HG03025 (cell line): ENCODE measurements around the gene ACTMAP.
"Not testable (repeated sequence)": the region's sequence is repeated elsewhere in the genome, so short reads cannot be mapped to it uniquely, and the experiment has no call there.

Source experiments
- ATAC-seq: cut with Tn5 transposase; IDR thresholded peaks from one replicate; pipeline ENCODE4 v1.9.1; 2021; ENCODE audit warnings: mild to moderate bottlenecking, moderate library complexity; ENCODE audit not compliant: unreplicated experiment, low FRiP score

ACTMAP gene, protein sequence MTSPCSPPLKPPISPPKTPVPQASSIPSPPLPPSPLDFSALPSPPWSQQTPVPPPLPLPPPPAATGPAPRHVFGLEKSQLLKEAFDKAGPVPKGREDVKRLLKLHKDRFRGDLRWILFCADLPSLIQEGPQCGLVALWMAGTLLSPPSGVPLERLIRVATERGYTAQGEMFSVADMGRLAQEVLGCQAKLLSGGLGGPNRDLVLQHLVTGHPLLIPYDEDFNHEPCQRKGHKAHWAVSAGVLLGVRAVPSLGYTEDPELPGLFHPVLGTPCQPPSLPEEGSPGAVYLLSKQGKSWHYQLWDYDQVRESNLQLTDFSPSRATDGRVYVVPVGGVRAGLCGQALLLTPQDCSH

DNA sequence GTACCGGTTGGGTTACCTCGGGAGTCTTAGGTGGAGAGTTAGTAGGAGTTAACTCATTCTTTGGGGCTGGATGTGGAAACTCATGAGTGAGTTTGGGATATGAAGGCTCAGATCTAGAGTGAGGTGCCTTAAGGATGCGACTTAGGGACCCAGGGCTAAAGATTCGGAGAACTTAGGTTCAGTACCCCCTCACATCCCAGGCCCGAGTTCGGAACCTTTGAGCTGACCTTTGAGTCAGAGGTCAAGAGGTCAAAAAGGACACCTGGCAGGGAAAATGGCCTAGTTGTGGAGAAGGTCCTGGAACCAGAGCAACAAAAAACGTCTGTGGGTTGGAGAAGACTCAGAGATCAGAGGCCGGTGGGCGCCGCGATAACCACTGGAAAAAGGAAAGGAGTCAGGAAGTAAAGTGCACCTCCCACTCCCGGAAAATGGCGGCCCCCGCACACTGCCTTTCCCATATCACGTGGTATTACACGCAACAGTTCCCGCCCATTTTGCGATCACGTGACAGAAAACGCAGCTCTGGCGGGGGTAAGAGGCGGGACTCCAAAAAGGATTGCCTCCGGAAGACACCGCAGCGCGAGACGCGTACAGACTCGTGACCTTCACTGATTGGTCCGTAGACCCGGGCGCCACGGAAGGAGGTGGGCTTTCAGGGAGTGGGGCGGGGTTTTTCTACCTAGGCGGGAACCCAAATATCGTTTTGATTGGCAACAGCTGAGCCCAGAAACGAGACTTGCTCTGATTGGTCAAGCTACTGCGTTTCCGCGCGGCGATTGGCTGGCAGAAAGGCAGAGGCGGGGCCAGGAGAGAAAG is at the start of gene ACTMAP:
TSS of gene ACTMAP (minus strand) at position 420 of the 816 bp plus-strand sequence. CDS start 674 bp downstream, outside the sequence.
- ATAC-seq, result peak; percentile 82

DNA sequence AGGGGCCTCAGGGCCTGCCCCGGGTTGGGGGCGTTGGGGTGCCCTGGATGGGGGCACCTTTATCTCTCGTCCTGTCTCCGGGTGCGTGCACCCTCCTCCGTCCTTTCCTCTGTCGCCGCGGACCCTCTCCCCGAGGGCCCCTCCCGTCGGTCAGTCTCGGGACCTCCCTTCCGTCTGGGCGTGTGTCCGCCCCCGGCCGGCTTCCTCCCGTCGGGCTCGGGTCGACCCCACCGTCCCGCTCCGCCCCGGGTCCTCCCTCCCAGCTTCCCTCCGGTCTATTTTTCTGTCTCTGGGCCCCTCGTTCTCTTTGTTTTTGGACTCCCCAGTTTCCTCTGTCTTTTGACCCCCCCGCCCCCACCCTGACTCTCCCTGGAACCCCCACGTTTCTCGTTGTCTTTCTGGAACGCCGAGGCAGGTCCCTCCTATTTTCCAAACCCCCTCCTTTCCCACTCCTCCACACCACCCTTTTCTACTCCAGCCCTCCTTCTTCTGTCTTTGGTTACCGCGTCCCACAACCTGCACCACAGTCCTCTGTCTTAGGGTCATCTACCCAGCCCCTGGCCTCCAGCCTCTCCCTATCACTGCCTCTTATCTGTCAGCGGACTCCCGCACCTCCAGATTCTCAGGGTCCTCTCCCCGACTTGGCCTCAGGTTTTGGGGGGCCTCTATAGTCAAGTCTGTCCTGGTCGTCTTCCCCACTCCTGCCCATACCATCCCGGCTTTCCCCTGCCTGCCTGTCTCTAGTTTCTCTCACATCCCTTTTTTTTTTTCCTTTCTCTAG is 49.5 kb upstream of the ACTMAP start:
- no peak for ATAC-seq

DNA sequence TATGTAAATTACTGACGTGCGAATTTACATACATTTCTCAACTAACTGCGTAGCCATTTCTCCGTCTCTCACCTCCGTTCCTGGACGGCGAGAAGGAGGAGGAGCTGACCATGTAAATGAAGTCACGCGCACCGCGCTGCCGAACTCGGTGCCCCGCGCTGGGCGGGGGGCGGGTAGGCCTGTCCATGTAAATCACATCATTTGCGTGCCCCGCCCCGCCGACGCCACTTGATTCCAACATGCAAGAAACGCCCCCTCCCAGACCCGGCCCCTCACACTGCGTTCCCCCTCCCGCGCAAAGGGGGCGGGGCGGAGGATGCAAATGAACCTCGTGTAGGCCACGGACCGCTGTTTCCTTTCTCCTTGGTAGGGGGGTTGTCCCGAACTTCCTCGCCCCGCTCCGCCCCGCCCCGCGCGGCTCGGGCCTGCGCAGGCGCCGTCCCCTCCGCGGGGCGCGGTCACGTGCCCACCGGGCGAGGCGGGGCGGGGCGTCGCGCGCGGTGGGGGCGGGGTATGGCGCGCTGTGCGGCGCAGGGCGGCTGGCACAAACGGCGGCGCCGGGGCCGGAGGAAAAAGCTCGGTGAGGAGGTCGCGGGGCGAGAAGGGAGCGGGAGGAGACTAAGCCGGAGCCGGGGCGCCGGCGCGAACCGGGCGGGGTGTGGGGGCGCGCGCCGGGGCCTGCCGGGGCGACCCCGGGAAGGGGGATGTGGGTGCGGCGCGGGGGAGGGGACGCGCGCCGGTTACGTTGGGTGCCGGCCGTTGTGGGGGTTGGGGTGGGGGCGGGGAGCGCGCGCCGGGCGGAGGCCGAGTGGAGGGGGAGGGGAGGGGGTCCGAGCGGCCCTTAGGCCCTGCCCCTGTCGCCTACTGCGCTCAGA is 48.6 kb upstream of the ACTMAP start, which contains the start of gene EGLN2:
TSS of gene EGLN2 (plus strand) at position 509 of the 875 bp plus-strand sequence. CDS start 1,382 bp downstream, outside the sequence.
- ATAC-seq, result peak; percentile 69

DNA sequence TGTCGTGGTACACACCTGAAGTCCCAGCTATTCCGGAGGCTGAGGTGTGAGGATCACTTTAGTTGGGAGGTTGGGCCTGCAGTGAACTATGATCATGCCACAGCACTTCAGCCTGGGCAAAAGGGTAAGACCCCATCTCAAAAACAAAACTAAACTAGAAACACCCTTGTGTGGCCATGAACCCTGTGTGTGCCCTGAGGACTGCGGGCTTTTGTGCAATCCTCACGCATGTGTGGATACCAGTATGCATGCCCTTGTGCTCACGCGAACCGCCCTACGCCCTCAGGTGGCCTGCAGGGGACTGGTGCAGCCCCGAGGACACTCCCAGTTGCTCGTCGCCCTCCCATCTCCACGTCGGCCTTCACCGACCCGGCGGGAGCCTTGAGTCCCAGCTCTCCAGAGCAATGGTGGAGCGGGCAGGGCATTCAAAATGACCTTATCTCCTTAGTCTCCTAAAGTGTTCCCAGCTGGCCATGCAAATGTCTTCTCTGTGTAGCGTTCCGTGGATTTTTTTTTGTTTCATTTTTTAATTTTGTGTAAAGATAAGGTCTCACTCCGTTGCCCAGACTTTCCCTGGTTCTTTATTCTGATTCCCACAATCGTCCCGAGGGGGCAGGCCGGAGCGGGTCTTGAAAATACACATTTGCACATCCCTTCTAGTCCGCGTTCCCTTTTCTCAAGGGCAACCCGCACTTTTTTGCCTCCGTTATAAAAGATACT is 47.8 kb upstream of the ACTMAP start:
- ATAC-seq, result peak; percentile 9

DNA sequence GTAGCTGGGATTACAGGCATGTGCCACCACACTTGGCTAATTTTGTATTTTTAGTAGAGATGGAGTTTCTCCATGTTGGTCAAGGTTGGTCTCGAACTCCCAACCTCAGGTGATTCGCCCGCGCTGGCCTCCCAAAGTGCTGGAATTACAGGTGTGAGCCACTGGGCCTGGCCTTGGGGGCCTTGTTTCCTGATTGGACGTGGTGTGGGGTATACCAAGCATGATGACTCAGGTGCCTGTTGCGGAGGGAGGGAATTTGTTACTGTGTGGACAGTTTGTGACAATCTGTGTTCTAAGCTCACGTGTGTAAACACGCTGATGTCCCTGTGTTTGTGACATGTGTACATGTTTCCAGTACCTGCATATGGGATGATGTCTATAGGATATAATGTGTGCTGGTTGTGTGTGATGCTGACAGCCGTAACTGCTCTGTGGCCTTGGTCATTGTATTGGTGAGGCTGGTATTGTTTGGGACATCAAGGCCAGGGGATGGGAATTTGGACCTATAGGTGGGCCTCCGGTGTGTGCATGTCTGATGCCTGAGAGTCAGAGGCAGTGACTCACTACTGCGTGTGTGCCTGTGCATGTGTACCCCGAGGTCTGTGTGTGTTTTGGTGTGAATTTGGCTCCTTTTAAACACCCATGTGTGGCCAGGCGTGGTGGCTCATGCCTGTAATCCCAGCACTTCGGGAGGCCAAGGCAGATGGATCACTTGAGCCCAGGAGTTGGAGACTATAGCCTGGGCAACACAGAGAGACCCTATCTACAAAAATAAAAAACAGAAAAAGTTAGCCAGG is 47.1 kb upstream of the ACTMAP start:
- ATAC-seq, result no peak

DNA sequence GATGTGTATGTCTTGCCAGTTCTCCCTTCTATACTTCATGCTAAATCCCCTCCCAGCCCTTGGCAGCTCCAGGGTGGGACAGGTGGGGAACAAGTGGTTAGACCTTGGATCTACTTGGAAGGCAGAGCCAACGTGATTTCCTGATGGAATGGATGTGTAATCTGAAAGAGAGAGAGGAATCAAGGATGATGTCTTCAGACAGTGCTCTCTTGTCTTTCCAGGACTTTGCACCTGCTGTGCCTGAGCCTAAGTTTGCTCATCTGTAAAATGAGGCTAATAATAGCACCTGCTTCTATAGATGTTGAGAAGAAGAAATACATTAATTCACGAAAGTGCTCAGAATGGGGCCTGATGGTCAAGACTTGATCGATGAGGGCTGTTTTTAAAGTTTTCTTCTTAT is 41.7 kb upstream of the ACTMAP start:
- ATAC-seq, result no peak

DNA sequence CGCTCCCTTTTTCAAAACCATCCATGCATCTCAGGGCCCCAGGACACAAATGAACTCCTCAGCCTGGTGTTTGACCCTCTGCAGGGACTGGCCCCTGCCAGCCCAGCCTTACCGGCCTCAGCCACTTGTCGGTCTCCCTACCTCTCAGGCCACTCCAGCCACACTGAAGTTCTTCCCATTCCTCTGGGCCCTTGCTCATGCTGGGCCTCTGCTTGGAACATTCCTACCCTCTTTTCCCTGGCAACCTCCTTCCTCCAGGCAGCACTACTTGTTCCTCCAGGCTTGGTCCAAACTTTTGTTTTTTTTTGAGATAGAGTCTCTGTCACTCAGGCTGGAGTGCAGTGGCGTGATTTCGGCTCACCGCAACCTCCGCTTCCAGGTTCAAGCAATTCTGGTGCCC is 41.1 kb upstream of the ACTMAP start:
- ATAC-seq, result no peak

DNA sequence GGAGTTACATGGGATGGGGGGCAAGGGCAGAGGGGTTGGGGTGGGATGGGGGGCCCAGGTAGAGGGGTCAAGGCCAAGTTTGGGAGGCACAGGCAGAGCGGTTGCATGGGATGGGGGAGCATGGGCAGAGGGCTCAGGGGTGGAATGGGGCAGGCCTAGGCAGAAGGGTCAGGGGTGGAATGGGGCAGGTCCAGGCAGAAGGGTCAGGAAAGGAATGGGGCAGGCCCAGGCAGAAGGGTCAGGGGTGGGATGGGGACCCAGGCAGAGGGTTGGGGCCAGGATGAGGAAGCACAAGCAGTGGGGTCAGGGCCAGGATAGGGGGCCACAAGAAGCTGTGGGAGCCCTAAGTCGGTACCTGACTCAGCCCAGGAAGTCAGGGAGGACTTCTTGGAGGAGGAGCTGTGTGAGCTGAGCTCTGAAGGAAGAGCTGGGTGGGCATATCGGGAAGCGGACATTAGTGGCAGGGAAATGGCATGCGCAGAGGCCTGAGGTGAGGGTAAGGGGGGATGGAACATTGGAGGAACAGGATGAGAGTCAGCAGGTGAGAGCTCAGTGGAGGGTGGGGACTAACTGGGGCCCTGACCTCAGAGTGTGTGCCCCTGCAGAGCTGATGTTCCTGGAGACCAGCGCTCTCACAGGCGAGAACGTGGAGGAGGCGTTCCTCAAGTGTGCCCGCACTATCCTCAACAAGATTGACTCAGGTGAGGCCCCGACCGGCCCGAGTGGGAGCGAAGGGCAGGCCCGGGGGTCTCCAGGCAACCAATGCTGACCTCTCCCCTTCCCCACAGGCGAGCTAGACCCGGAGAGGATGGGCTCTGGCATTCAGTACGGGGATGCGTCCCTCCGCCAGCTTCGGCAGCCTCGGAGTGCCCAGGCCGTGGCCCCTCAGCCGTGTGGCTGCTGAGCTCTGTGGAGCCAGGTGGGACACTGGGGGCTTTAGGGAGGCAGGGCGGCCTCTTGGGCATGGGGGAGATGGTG is 36.1 kb upstream of the ACTMAP start:
- ATAC-seq, result no peak

DNA sequence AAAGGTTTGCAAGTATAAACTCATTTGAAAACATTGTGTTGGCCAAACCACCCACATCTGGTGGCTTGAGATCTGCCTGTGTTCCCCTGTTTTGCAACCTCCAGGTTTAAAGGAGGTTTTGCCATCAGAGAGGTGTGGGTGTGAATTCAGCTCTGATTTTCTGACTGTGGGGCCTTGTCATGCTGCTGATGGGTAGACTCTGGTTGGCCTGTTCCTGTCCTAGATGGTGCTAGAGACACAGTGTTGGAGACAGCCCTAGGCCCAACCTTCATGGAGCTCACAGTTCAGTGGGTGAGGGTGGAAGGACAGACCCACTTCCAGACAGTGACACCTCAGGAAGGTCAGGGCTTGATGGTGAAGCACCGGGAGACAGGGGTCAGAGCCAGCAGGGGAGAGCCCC is 35.2 kb upstream of the ACTMAP start:
- ATAC-seq, result no peak

DNA sequence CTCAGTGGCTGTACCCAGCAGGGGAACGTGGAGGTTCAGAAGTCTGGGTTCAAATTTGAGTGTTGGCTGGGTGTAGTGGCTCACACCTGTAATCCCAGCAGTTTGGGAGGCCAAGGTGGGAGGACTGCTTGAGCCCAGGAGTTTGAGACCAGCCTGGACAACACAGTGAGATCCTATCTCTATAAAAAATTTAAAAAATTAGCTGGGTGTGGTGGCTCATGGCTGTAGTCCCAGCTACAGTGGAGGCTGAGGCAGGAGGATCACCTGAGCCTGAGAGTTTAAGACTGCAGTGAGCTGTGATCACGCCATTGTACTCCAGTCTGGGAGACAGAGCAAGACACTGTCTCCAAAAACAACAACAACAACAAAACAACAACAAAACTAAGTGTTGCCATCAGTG is 33.9 kb upstream of the ACTMAP start:
- not testable (repeated sequence) for ATAC-seq

DNA sequence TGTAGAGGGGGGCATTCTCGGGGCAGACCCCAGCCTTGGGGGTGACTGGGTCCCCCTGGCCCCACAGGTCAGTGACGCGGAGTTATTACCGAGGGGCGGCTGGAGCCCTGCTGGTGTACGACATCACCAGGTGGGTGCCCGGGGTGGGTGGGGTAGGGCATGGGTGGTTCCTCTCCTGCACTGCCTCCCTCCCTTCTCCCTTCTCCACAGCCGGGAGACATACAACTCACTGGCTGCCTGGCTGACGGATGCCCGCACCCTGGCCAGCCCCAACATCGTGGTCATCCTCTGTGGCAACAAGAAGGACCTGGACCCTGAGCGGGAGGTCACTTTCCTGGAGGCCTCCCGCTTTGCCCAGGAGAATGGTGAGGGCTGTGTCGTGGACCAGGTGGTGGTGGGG is 33.4 kb upstream of the ACTMAP start:
- ATAC-seq, result no peak

DNA sequence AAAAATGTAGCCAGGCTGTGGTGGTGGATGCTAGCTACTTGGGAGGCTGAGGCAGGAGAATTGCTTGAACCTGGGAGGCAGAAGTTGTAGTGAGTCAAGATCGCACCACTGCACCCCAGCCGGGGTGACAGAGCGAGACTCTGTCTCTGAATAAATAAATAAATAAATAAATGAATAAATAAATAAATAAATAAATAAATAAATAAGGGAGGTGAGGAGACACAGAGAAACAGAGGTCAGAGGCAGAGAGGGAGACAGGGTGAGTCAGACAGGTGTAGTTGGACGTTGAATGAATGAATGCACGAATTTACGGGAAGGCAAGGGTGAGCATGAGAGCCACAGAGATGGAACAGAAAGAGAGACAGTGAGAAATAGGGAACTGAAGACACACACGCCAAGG is 30.9 kb upstream of the ACTMAP start:
- no peak for ATAC-seq

DNA sequence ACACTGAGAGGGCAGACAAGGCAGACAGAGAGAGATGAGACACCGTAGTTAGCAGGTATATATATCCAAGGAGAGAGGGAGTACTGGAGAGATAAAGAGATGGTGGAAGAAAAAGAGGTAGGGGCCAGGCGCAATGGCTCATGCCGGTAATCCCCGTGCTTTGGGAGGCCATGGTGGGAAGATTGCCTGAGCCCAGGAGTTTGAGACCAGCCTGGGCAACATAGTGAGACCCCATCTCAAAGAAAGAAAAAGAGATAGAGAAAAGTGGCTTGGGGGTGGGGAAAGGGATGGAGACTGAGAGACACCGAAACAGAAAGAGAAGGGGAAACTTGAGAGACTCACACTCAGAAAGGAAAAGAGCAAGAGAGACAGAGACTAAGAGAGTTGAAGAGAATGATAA is 30.3 kb upstream of the ACTMAP start:
- ATAC-seq, result no peak

DNA sequence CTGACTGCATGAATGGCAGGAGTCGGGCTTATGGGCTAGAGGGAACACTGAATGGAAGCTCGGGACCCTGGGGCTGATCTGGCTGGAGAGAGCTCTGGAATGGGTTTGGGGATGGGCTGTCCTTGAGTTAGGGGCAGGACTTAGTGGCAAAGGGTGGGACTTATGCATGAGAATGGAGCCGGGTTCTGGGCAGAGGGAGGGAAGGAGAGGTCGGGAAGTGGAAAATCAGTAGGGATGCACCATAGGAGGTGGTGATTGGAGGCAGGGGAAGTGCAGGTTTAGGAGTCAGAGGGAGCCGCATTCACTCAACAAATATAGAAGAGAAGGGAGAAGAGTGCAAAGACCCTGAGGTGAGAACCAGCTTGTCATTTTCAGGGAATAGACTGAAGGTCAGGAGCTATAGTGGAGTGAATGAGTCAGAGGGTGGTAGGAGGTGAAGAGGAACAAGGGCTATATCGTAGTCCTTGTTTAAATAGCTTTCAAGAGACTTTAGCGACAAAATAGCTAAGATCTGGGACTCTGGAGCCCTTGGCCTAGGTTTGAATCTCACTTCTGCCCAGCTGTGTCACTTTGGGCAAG is 28.5 kb upstream of the ACTMAP start:
- no peak for ATAC-seq

DNA sequence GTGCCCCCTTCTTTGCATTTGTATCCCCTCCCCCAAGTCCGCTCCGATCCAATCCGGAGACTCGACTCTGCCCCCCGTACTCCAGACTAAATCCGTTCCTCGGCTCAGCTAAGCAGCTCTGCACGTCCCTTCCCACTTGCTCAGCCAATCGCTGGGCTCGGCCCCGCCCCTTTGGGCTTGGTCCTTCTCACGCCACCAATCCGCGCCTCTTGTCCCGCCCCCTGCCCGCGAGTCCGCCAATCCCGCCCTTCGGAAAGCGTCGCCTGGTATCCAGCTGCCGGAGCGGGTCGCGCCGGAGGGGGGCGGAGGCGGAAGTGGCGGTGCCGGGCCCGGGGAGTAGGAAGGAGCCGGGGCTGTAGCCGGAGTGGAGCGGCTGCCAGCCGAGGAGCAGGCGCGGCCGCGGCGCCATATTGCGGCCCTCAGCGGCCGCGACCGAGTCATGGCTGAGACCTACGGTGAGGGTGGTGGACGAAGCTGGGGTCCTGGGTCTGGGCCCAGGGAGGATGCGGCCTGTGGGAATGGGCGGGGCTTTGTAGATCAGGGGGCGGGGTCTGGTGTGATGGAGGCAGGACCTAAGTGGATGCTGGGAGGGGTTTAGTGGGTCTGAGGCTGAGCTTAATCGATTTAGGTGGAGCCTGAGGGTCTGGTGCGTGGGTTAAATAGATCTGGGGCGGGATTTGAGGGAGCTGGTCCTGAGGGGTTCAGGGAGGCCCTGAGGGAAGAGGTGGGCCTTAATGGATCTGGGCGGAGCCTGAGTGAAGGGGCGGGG is 27.8 kb upstream of the ACTMAP start, which contains the start of gene RAB4B:
TSS of gene RAB4B (plus strand) at position 311 of the 769 bp plus-strand sequence. CDS start at position 440, 129 bp downstream.
- peak; percentile 63 for ATAC-seq

DNA sequence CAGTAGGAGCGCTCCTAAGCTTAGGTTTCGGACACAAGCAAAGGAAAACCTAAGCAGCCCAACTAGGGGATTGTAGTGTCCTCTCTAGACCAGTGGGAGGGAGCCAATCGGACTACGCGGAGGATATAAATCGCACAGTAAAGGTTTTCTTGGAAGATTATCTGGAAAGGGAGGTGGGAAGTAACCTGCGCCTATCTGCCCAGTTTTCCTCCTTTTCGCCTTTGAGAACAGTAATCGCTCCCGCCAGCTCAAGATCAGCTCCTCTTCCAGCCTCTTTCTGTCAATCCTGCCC is 27.3 kb upstream of the ACTMAP start:
- ATAC-seq, result no peak
